ENCODE results near the gene ZCCHC17.
A peak's percentile ranks its signal among the peaks of the same experiment; 100 is the strongest.
"Not testable (repeated sequence)": the region's sequence is repeated elsewhere in the genome, so short reads cannot be mapped to it uniquely, and the experiment has no call there.

ZCCHC17 gene

GRCh38 chr1:31386576-31387243 lies 89.9 kb downstream of the ZCCHC17 start:
- not testable (repeated sequence) for H3K9me3 Mint-ChIP-seq, H3K4me1 Mint-ChIP-seq, H3K27ac Mint-ChIP-seq

GRCh38 chr1:31387612-31388011 lies 90.8 kb downstream of the ZCCHC17 start:
- H3K27ac Mint-ChIP-seq = no peak overlapping the region
- no peak for DNase-seq (ENCODE audit: low spot score in 2 of 2)

More at GRCh38 chr1:31386576-31387243, 89.9 kb downstream of the ZCCHC17 start:
- ATAC-seq; H3K36me3 Mint-ChIP-seq; H3K4me3 Mint-ChIP-seq; DNase-seq (ENCODE audit: low spot score in 2 of 2): not testable (repeated sequence)

GRCh38 chr1:31389616-31390015 lies 92.8 kb downstream of the ZCCHC17 start:
- Mint-ChIP-seq H3K9me3 (no peaks in the 10 kb centered on the region), H3K4me1 (peaks cover 10% of the 10 kb centered on the region), H3K4me3 (no peak overlapping the region), H3K27ac (no peak overlapping the region), H3K36me3 (no peaks in the 10 kb centered on the region)
- no peak for DNase-seq (ENCODE audit: low spot score in 2 of 2)
- ATAC-seq = no peak

More at GRCh38 chr1:31387612-31388011, 90.8 kb downstream of the ZCCHC17 start:
- Mint-ChIP-seq H3K36me3 (no peaks in the 10 kb centered on the region), H3K4me3 (no peak overlapping the region), H3K9me3 (no peaks in the 10 kb centered on the region), H3K4me1 (peaks cover 5% of the 10 kb centered on the region)
- ATAC-seq = no peak

GRCh38 chr1:31390071-31390470 lies 93.2 kb downstream of the ZCCHC17 start:
- Mint-ChIP-seq H3K27ac (no peak overlapping the region), H3K9me3 (no peaks in the 10 kb centered on the region), H3K4me1 (peaks cover 15% of the 10 kb centered on the region), H3K36me3 (no peaks in the 10 kb centered on the region), H3K4me3 (no peak overlapping the region)
- no peak for DNase-seq (ENCODE audit: low spot score in 2 of 2)
- ATAC-seq = no peak

- H3K4me3 Mint-ChIP-seq = no peak overlapping the region
- no peak for ATAC-seq
- H3K9me3 Mint-ChIP-seq = no peaks in the 10 kb centered on the region
- peaks cover 11% of the 10 kb centered on the region for H3K4me1 Mint-ChIP-seq
- DNase-seq (ENCODE audit: low spot score in 2 of 2) = no peak
- no peak overlapping the region for H3K27ac Mint-ChIP-seq
- no peaks in the 10 kb centered on the region for H3K36me3 Mint-ChIP-seq
These were observed 96.6 kb downstream of the ZCCHC17 start for GRCh38 chr1:31393463-31393862.

- no peaks in the 10 kb centered on the region for H3K36me3 Mint-ChIP-seq
These were observed 97.9 kb downstream of the ZCCHC17 start for GRCh38 chr1:31394584-31395193.

GRCh38 chr1:31396633-31397351 lies 100.0 kb downstream of the ZCCHC17 start:
- no peak overlapping the region for H3K4me3 Mint-ChIP-seq
- no peaks in the 10 kb centered on the region for H3K9me3 Mint-ChIP-seq
- peaks cover 11% of the 10 kb centered on the region for H3K4me1 Mint-ChIP-seq
- no peaks in the 10 kb centered on the region for H3K36me3 Mint-ChIP-seq
- DNase-seq (ENCODE audit: low spot score in 2 of 2) (no peak), ATAC-seq (no peak)
- no peak overlapping the region for H3K27ac Mint-ChIP-seq

More at GRCh38 chr1:31394584-31395193, 97.9 kb downstream of the ZCCHC17 start:
- Mint-ChIP-seq H3K27ac (peak overlapping the region; percentile 11), H3K4me1 (peaks cover 11% of the 10 kb centered on the region), H3K4me3 (peak overlapping the region; percentile 75), H3K9me3 (no peaks in the 10 kb centered on the region)
- DNase-seq (ENCODE audit: low spot score in 2 of 2) (peak; percentile 78 to 89), ATAC-seq (peak; percentile 93)

GRCh38 chr1:31397360-31398095 lies 100.7 kb downstream of the ZCCHC17 start:
- Mint-ChIP-seq H3K27ac (no peak overlapping the region), H3K4me1 (peaks cover 11% of the 10 kb centered on the region)

GRCh38 chr1:31398246-31398645 lies 101.4 kb downstream of the ZCCHC17 start:
- peaks cover 11% of the 10 kb centered on the region for H3K4me1 Mint-ChIP-seq
- DNase-seq (ENCODE audit: low spot score in 2 of 2) (no peak), ATAC-seq (no peak)
- H3K27ac Mint-ChIP-seq = no peak overlapping the region
- H3K4me3 Mint-ChIP-seq = no peak overlapping the region
- no peaks in the 10 kb centered on the region for H3K36me3 Mint-ChIP-seq
- no peaks in the 10 kb centered on the region for H3K9me3 Mint-ChIP-seq

More at GRCh38 chr1:31397360-31398095, 100.7 kb downstream of the ZCCHC17 start:
- H3K36me3 Mint-ChIP-seq = no peaks in the 10 kb centered on the region
- H3K4me3 Mint-ChIP-seq = no peak overlapping the region
- no peaks in the 10 kb centered on the region for H3K9me3 Mint-ChIP-seq
- ATAC-seq (no peak), DNase-seq (ENCODE audit: low spot score in 2 of 2) (no peak)

- Mint-ChIP-seq H3K9me3 (no peaks in the 10 kb centered on the region), H3K27ac (no peak overlapping the region), H3K4me1 (peaks cover 2% of the 10 kb centered on the region), H3K36me3 (no peaks in the 10 kb centered on the region), H3K4me3 (no peak overlapping the region)
- no peak for DNase-seq (ENCODE audit: low spot score in 2 of 2)
- ATAC-seq = no peak
These were observed 103.1 kb downstream of the ZCCHC17 start for GRCh38 chr1:31399976-31400375.

- Mint-ChIP-seq H3K36me3 (no peaks in the 10 kb centered on the region), H3K4me1 (no peaks in the 10 kb centered on the region), H3K27ac (no peak overlapping the region), H3K9me3 (no peaks in the 10 kb centered on the region), H3K4me3 (no peak overlapping the region)
- peak; percentile 44 for ATAC-seq
- no peak for DNase-seq (ENCODE audit: low spot score in 2 of 2)
These were observed 103.6 kb downstream of the ZCCHC17 start for GRCh38 chr1:31400393-31400792.

- Mint-ChIP-seq H3K36me3 (no peaks in the 10 kb centered on the region), H3K9me3 (no peaks in the 10 kb centered on the region), H3K4me3 (no peak overlapping the region), H3K27ac (no peak overlapping the region), H3K4me1 (no peaks in the 10 kb centered on the region)
- no peak for DNase-seq (ENCODE audit: low spot score in 2 of 2)
- no peak for ATAC-seq
These were observed 104.4 kb downstream of the ZCCHC17 start for GRCh38 chr1:31401241-31401640.

- ATAC-seq (no peak), DNase-seq (ENCODE audit: low spot score in 2 of 2) (no peak)
- Mint-ChIP-seq H3K27ac (no peak overlapping the region), H3K36me3 (no peaks in the 10 kb centered on the region), H3K9me3 (no peaks in the 10 kb centered on the region), H3K4me1 (no peaks in the 10 kb centered on the region), H3K4me3 (no peak overlapping the region)
These were observed 108.9 kb downstream of the ZCCHC17 start for GRCh38 chr1:31405578-31406245.

- ATAC-seq = no peak
- DNase-seq (ENCODE audit: low spot score in 2 of 2) = no peak
- Mint-ChIP-seq H3K4me3 (no peak overlapping the region), H3K36me3 (no peaks in the 10 kb centered on the region), H3K9me3 (no peaks in the 10 kb centered on the region), H3K27ac (no peak overlapping the region), H3K4me1 (peaks cover 9% of the 10 kb centered on the region)
These were observed 110.3 kb downstream of the ZCCHC17 start for GRCh38 chr1:31407029-31407626.

All from stimulated activated effector memory CD8-positive, alpha-beta T cell treated with anti-CD3 and anti-CD28 coated beads, Interleukin-12 subunit alpha, Interleukin-12 subunit beta, amount 100 ng/mL, for 72 hours (primary cell).